ENCODE data around the gene PPP1R13B.
"Not testable (repeated sequence)": the region's sequence is repeated elsewhere in the genome, so short reads cannot be mapped to it uniquely, and the experiment has no call there.

The PPP1R13B gene

DNA sequence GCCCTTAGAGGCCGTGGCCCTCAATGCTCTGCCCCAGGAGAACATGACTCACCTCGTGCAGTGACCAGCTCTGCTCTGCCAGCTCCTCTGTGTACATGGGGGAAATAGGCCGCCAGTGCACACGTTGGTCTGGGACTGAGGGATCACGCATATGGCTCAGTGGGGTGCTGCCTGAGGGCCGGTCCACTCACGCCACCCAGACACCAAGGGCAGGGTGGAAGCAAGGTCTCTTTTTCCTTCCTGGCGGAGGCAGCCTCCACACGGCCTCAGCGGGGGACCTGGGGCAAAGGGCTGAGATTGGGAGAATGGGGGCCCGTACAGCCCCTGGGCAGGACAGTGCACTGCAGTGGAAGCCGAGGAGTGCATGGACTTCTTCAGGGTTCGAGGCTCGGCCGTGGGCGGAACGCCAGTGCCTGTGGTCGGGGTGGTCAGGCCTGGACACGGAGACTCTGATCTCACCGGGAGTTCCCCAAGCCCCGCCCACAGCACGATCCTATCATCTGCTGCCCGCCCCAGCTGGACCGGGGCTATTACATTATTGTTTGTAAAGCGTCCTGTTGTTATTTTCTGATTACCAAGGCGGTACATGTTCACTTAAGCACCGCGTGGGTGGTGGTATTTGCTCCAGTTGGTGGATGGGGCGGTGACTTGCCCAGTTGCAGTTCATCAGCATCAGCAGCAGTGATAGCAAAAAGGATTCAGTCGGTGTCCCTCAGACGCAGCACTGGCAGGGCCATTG lies 42.1 kb upstream of the PPP1R13B start:
- H3K4me2 ChIP-seq (ENCODE audit: low read length): no peak overlapping the region
- no peak overlapping the region for H2AFZ ChIP-seq (ENCODE audit: low read depth, low read length)

DNA sequence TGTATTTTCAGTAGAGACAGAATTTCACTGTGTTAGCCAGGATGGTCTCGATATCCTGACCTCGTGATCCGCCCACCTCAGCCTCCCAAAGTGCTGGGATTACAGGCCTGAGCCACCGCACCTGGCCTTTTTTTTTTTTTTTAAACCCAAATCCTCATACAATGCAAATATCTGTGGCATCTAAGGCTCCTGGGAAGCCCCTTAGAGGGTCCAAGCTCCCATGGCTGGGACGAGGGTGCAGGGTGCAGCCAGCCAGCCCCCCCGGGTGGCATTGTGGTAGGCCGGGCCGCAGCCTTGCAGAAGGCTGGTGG lies 41.6 kb upstream of the PPP1R13B start:
- H4K20me1 ChIP-seq (ENCODE audit: insufficient read depth, low read length); H3K9me3 ChIP-seq (ENCODE audit: insufficient read depth, low read length); H3K4me3 ChIP-seq (ENCODE audit: low read length); H3K4me2 ChIP-seq (ENCODE audit: low read length); H3K9ac ChIP-seq (ENCODE audit: low read length); H3K4me1 ChIP-seq (ENCODE audit: low read length); H3K27me3 ChIP-seq (ENCODE audit: low read depth, low read length); H2AFZ ChIP-seq (ENCODE audit: low read depth, low read length); H3K27ac ChIP-seq (ENCODE audit: low read length); H3K79me2 ChIP-seq (ENCODE audit: low read length); H3K36me3 ChIP-seq (replicated peaks; ENCODE audit: low read depth, low read length): not testable (repeated sequence)

More for the DNA sequence above, 42.1 kb upstream of the PPP1R13B start:
- Histone ChIP-seq H3K4me1 (ENCODE audit: low read length) (no peaks in the 10 kb centered on the region), H3K4me3 (ENCODE audit: low read length) (no peak overlapping the region), H3K27ac (ENCODE audit: low read length) (no peak overlapping the region), H3K36me3 (replicated peaks; ENCODE audit: low read depth, low read length) (no peaks in the 10 kb centered on the region), H3K9ac (ENCODE audit: low read length) (no peak overlapping the region), H3K27me3 (ENCODE audit: low read depth, low read length) (0 out of 2 replicates have a peak, but pooled peaks cover 5% of the 10 kb centered on the region), H3K9me3 (ENCODE audit: insufficient read depth, low read length) (no peaks in the 10 kb centered on the region), H4K20me1 (ENCODE audit: insufficient read depth, low read length) (no peaks in the 10 kb centered on the region), H3K79me2 (ENCODE audit: low read length) (no peaks in the 10 kb centered on the region)
- no peak for TF ChIP-seq EZH2phosphoT487 (IDR thresholded peaks at IDR 0.05; ENCODE audit: low read depth)
- TF ChIP-seq, protein P1, sequence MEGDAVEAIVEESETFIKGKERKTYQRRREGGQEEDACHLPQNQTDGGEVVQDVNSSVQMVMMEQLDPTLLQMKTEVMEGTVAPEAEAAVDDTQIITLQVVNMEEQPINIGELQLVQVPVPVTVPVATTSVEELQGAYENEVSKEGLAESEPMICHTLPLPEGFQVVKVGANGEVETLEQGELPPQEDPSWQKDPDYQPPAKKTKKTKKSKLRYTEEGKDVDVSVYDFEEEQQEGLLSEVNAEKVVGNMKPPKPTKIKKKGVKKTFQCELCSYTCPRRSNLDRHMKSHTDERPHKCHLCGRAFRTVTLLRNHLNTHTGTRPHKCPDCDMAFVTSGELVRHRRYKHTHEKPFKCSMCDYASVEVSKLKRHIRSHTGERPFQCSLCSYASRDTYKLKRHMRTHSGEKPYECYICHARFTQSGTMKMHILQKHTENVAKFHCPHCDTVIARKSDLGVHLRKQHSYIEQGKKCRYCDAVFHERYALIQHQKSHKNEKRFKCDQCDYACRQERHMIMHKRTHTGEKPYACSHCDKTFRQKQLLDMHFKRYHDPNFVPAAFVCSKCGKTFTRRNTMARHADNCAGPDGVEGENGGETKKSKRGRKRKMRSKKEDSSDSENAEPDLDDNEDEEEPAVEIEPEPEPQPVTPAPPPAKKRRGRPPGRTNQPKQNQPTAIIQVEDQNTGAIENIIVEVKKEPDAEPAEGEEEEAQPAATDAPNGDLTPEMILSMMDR (IDR thresholded peaks at IDR 0.05; ENCODE audit: low read depth, low read length): no peak

DNA sequence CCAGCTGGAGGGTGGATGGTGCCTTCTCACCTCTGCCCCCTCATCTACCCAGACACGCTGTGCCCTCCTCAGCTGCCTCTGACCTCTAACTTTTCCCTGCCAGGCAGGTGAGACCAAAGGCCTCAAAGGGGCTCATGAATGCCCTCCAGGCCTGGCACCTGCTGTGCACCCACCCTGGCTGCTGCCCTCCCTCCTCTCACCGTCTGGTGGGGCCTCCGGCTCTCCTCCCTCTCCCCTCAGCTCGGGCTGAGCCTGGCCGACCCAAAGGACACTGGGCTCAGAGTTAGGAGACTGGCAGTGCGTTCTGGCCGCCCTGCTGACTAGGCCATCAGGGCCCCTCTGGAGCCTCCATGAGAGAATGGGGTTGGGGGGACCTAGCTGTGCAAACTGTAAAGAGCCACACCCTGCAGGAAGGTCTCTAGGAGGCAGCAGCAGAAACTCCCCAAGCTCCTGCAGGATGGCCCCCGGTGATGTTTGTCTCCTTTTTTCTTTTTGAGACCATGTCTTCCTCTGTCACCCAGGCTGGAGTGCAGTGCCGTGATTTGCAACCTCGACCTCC lies 40.3 kb upstream of the PPP1R13B start:
- Histone ChIP-seq H3K36me3 (replicated peaks; ENCODE audit: low read depth, low read length) (no peaks in the 10 kb centered on the region), H3K27me3 (ENCODE audit: low read depth, low read length) (0 out of 2 replicates have a peak, but pooled peaks cover 5% of the 10 kb centered on the region), H3K27ac (ENCODE audit: low read length) (no peak overlapping the region), H2AFZ (ENCODE audit: low read depth, low read length) (no peak overlapping the region), H3K9me3 (ENCODE audit: insufficient read depth, low read length) (no peaks in the 10 kb centered on the region), H3K4me2 (ENCODE audit: low read length) (no peak overlapping the region), H4K20me1 (ENCODE audit: insufficient read depth, low read length) (no peaks in the 10 kb centered on the region), H3K9ac (ENCODE audit: low read length) (no peak overlapping the region), H3K4me3 (ENCODE audit: low read length) (no peak overlapping the region), H3K4me1 (ENCODE audit: low read length) (no peaks in the 10 kb centered on the region), H3K79me2 (ENCODE audit: low read length) (no peaks in the 10 kb centered on the region)
- TF ChIP-seq, protein P1 (IDR thresholded peaks at IDR 0.05; ENCODE audit: low read depth, low read length): no peak
- no peak for TF ChIP-seq EZH2phosphoT487 (IDR thresholded peaks at IDR 0.05; ENCODE audit: low read depth)

DNA sequence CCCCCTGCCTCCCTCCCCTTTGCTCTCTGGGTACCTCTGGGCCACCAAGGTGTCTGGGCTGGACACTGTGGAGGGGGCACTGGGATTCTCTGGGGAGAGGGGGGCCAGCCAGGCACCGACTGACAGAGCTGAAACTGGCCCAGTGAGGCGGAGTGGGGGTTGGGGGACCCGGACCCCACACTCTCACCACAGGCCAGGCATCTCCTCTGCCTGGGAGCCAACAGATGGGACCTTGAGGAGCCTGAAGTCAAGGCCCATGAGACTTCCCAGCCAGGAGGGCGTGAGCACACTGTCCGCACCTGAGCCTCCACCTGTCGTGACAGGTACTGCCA lies 39.8 kb upstream of the PPP1R13B start:
- no peaks in the 10 kb centered on the region for H3K4me1 ChIP-seq (ENCODE audit: low read length)
- no peak overlapping the region for H3K9ac ChIP-seq (ENCODE audit: low read length)
- H3K4me3 ChIP-seq (ENCODE audit: low read length): no peak overlapping the region

More for the DNA sequence above, 39.8 kb upstream of the PPP1R13B start:
- Histone ChIP-seq H3K4me2 (ENCODE audit: low read length) (no peak overlapping the region), H3K27ac (ENCODE audit: low read length) (no peak overlapping the region), H2AFZ (ENCODE audit: low read depth, low read length) (no peak overlapping the region), H3K27me3 (ENCODE audit: low read depth, low read length) (0 out of 2 replicates have a peak, but pooled peaks cover 5% of the 10 kb centered on the region), H4K20me1 (ENCODE audit: insufficient read depth, low read length) (no peaks in the 10 kb centered on the region), H3K79me2 (ENCODE audit: low read length) (no peaks in the 10 kb centered on the region), H3K9me3 (ENCODE audit: insufficient read depth, low read length) (no peaks in the 10 kb centered on the region), H3K36me3 (replicated peaks; ENCODE audit: low read depth, low read length) (no peaks in the 10 kb centered on the region)
- TF ChIP-seq, protein P1 (IDR thresholded peaks at IDR 0.05; ENCODE audit: low read depth, low read length): no peak
- no peak for TF ChIP-seq EZH2phosphoT487 (IDR thresholded peaks at IDR 0.05; ENCODE audit: low read depth)

Data from OCI-LY3 (cell line).